Activated CD8-positive, alpha-beta memory T cell treated with anti-CD3 and anti-CD28 coated beads, Interleukin-2, amount 50 U/mL, for 24 hours (primary cell): Measurements from ENCODE around the gene CALHM3.
"Not testable (repeated sequence)": the region's sequence is repeated elsewhere in the genome, so short reads cannot be mapped to it uniquely, and the experiment has no call there.

Source experiments
- DNase-seq: peaks from one replicate; pipeline ENCODE4 v3.0.0-alpha.2; 2020; ENCODE audit errors: extremely low read depth

The CALHM3 gene, protein sequence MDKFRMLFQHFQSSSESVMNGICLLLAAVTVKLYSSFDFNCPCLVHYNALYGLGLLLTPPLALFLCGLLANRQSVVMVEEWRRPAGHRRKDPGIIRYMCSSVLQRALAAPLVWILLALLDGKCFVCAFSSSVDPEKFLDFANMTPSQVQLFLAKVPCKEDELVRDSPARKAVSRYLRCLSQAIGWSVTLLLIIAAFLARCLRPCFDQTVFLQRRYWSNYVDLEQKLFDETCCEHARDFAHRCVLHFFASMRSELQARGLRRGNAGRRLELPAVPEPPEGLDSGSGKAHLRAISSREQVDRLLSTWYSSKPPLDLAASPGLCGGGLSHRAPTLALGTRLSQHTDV

GRCh38 chr10:103479135-103479534 is at the start of gene CALHM3:
Gene CALHM3 (minus strand): TSS chr10:103479240. CDS start chr10:103479032, 208 bp downstream.
- no peak for DNase-seq

GRCh38 chr10:103528549-103528948 is 49.5 kb upstream of the CALHM3 start:
- no peak for DNase-seq

DNA sequence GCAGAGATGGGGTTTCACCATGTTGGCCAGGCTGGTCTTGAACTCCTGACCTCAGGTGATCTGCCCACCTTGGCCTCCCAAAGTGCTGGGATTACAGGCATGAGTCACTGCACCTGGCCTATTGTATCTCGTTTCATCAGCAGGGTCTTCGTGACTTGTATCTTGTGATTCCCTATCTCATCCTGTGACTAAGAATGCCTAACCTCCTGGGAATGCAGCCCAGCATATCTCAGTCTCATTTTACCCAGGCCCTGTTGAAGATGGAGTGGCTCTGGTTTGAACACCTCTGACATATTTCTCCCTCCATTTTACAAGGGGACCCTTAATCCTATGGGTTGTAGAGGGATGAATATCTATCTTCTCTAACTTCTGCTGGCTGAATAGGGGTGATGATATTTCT is 48.4 kb upstream of the CALHM3 start:
- not testable (repeated sequence) for DNase-seq

DNA sequence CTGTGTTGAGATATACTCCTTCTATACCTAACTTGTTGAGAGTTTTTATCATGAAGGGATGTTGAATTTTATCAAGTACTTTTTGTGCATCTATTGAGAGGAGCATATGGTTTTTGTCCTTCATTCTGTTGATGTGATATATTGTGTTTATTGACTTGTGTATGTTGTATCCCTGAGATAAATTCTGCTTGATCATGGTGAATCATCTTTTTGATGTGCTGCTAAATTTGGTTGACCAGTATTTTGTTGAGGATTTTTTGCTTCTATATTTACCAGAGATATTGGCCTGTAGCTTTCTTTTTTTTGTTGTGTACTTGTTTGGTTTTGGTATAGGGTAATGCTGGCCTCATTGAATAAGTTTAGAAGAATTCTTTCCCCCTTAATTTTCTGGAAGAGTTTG is 46.9 kb upstream of the CALHM3 start:
- no peak for DNase-seq

DNA sequence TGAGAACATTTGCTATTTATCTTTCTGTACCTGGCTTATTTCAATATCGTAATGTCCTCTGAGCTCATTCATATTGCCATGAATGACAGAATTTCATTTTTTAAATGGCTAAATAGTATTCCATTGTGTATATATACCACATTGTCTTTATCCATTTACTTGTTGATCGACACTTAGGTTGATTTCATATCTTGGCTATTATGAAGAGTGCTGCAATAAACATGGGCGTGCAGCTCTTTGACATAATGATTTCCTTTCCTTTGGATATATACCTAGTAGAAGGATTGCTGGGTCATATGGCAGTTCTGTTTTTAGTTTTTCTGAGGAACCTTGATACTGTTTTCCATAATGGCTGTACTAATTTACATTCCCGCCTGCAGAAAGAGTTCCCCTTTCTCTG is 44.6 kb upstream of the CALHM3 start:
- no peak for DNase-seq

DNA sequence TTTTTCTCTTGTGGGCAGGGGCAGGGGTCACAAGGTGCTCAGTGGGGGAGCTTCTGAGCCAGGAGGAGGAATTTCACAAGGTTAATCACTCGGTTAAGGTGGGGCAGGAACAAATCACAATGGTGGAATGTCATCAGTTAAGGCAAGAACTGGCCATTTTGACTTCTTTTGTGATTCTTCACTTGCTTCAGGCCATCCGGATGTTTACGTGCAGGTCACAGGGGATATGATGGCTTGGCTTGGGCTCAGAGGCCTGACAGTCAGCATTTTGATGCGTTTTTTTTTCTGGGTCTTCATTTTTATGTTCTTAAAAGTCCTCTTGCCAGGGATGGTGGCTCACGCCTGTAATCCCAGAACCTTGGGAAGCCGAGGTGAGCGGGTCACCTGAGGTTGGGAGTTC is 43.0 kb upstream of the CALHM3 start:
- DNase-seq: not testable (repeated sequence)

GRCh38 chr10:103519798-103520197 is 40.8 kb upstream of the CALHM3 start:
- no peak for DNase-seq

- no peak for DNase-seq
Observed at GRCh38 chr10:103517234-103518085, 38.4 kb upstream of the CALHM3 start.

DNA sequence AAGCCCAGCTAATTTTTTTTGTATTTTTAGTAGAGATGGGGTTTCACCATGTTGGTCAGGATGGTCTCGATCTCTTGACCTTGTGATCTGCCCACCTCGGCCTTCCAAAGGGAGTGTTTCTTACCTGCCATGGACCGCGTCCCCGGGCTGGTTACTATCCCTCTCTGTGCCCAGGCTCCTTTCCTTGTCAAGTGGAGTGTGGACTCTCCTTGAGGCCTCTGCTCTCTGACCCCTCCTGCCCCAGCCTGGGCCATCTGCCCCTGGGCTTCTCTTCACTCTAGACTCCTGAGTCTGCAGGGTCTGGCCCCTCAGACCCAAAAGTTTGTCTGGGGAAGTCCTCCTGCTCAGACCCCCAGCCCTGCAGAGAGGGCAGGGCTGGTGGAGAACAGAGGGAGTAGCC is 35.2 kb upstream of the CALHM3 start:
- DNase-seq: no peak

DNA sequence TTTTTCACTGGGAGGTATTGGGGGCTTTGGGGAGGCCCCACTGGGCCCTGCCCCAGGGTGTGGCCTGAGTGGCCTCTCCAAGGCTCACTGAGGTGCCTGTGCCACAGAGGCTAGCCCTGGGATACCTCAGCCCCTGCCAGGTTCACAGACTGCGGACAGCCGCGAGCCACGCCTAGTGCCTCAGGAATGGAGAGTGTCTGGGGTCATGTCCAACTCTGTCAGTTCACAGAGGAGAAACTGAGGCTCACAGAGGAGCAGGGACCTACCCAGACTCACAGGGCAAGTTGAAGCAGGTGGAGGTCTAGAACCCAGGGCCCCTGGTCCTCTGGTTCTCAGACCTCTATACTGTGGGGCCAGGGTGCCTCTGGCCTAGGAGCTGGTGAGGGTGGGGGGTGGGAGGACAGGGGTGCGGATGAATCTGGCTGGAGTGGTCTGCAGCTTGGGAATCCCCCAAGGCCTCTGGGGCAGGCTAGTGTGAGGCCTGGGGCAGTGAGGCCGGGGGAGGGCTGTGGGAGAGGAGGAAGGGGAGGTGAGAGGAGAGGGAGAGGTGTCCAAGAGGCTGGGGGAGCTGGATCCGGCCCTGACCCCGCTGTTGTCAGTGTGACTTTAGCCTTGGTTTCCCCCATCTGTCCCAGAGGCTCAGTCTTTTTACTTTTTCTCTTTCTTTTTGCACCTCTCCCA is 34.5 kb upstream of the CALHM3 start:
- no peak for DNase-seq

DNA sequence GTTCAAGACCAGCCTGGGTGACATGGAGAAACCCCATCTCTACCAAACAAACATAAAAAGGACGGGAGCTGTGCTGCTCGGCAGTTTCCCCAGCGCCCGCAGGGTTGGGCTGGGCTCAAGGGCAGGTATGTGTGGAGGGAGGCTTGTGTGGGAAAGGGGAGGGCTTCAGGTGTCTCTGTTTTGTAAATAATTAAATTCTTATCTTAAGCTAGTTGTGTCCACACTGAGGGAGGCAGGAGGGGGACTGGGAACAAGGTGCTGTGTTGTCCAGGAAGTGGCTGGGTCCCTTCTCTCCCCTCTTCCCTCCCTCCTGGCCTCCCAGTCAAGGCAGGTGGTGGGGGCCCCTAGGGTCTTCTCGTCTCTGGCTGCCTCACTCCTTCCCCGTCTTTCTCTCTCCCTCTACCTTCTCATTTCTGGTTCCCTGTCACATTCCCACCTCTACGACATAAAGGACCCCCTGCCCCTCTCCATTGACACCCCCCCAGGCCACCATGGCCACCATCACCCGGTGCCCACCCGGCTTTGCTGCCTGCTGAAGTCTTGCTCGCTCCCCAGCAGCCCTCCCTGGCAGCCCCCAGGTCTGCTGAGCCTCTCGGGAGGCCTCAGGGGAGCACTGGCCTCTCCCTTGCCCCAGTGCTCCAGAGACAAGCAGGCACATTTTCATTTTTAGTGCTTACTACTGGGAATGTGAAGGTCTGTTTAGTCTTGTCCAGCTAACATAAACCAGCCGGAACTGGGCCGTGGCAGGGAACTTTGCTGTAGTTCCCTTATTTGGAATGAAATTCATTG is 33.7 kb upstream of the CALHM3 start:
- no peak for DNase-seq

DNA sequence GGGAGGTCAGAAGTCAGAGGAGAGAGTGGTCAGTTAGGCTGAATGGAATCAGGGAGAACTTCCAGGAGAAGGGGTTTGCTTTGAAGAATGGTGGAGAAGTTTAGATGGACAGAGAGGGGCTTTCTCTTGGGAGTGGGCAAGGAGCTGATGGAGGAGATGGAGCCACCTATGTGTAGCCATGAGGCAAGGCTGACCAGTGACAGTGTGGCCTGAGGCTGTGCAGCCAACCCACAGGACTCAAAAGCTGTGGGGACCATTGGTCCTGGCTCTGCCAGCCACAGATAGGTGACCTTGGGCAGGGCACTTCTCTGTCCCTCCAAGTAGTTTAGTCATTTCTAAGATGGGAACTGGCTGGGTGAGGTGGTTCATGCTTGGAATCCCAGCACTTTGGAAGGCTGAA is 33.1 kb upstream of the CALHM3 start:
- DNase-seq: no peak

GRCh38 chr10:103510791-103511752 is 32.0 kb upstream of the CALHM3 start:
- no peak for DNase-seq

GRCh38 chr10:103510046-103510685 is 31.1 kb upstream of the CALHM3 start:
- DNase-seq: no peak

DNA sequence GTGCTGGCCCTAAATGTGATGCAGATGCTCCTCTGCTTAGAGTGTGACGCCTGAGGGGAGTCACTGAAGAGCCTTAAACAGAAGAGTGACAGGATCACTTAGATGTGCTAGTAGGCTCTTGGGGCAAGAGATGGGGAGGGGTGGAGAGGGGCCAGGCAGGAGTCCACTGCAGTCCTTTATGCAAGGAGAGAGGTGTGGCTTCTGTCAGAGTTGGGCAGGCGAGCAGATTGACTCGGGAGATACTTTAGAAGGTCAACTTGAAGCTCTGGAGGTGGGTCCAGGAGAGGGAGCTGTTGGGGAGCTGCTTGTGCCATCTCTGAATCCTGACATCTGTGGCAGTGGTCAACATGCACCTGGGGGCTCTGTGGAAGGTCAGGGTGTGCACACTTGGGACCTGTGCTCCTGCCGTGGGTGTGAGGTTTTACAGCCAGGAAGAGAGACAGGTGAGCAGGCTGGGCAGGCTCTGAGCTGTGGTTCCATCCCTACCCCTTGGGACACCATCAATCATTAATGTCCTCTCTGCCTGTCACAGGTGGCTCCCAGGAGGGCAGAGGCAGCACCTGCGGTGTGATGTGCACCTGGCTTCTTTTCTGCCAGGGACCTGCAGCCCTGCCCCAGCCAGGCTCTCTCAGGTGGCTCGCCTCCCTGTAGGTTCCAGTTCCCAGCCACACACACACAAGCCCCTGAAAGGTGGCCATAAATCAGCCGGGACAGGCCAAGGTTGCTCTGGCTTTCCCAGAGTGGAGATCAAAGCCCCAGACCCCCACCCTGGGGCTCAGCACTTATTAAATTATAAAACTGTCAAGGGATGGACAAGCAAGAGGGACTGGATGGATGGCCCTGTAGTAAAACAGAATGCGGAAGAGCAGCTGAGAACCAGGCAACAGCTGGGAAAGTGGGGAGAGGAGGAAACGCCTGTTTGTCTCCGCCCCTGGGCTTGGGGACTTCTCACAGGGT is 28.5 kb upstream of the CALHM3 start:
- no peak for DNase-seq

- DNase-seq: no peak
Observed at GRCh38 chr10:103506061-103506460, 27.0 kb upstream of the CALHM3 start.

- no peak for DNase-seq
Observed at GRCh38 chr10:103504181-103504783, 25.2 kb upstream of the CALHM3 start.

- not testable (repeated sequence) for DNase-seq
Observed at GRCh38 chr10:103503777-103504176, 24.7 kb upstream of the CALHM3 start.
